ENCODE results near the gene ASGR1. TPM values are rescaled to one million over a fixed set of nuclear protein-coding genes. Genes with fewer than 3 reads are reported as not detected.
A peak's percentile ranks its signal among the peaks of the same experiment; 100 is the strongest.

Gene ASGR1
- total RNA-seq, 1 donor: 4.6 TPM

DNA sequence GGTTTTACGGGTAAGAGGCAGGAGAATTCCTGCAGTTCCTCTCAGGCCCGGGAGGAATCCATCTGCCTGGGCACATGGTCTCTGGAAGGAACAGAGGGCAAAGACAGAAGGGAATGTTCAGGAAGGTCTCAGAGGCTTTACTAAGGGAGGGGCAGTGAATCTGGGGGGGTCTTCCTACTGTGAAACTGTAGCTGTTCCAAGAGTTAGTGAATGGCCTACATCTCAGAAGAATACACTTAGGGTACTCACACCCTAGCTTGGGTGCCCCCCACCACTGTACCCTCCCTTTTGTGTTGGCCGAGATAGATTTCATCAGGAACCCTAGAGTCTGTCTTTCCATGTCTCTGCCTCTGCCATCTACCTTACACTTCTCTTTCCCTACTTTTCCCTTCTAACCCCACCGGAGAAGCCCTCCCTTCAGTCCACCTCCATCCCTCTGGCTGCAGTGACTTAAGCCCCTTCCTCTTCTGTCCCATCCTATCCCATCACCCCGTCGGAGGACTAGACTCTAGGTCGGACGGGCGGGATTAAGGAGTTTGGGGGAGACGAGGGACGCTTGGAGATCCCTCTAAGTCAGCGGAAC lies 40.1 kb upstream of the ASGR1 start:
- H3K4me3 ChIP-seq (ENCODE audit: low read length): peak overlapping the region; percentile 80
- H3K9me3 ChIP-seq (ENCODE audit: low read depth, low read length): no peaks in the 10 kb centered on the region
- H3K4me1 ChIP-seq (ENCODE audit: insufficient read depth, low read length): peaks cover 60% of the 10 kb centered on the region
- H3K27me3 ChIP-seq (ENCODE audit: insufficient read depth, low read length): no peaks in the 10 kb centered on the region

DNA sequence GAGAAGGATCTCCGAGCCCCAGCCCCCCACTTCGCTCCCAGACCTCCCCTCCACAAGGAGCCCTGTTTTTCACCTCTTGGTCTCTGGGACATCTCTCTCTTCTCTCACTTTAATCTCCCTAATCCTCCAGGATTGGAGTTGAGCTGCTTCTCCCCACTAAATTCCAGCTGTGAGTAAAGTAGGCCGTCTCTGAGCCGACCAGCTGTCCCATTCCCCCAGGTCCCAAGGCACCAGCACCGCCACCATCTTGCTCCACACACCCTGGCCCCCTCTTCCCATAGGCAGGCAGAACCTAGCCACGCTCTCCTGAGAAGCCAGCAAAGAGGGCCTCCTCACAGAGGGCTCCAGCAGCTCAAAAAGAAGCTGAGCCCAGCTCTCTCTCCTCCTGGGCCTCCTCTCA lies 39.6 kb upstream of the ASGR1 start:
- Histone ChIP-seq H3K4me1 (ENCODE audit: insufficient read depth, low read length) (peaks cover 65% of the 10 kb centered on the region), H3K9me3 (ENCODE audit: low read depth, low read length) (no peaks in the 10 kb centered on the region), H3K4me3 (ENCODE audit: low read length) (no peak overlapping the region), H3K27me3 (ENCODE audit: insufficient read depth, low read length) (no peaks in the 10 kb centered on the region)

DNA sequence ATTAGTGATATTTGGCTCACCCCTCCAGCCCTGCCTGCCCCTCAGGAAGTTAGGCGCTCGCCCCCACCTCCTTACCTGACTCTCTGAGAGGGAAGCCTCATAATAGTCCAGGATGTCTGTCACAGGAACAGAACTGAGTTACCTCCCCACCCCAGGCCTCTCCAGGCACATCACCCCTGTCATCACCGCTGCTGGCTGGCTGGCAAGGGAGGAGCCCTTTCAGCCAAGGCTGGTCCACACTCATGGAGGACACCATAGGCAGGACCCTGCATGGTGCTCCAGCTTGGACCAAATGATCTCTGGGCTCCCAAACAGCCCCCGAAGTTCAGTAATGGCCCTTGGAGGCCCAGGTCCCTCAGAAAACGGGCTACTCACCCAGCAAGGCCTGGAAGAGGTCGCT lies 39.0 kb upstream of the ASGR1 start:
- H3K4me3 ChIP-seq (ENCODE audit: low read length): no peak overlapping the region
- no peaks in the 10 kb centered on the region for H3K9me3 ChIP-seq (ENCODE audit: low read depth, low read length)
- peaks cover 70% of the 10 kb centered on the region for H3K4me1 ChIP-seq (ENCODE audit: insufficient read depth, low read length)
- H3K27me3 ChIP-seq (ENCODE audit: insufficient read depth, low read length): no peaks in the 10 kb centered on the region

DNA sequence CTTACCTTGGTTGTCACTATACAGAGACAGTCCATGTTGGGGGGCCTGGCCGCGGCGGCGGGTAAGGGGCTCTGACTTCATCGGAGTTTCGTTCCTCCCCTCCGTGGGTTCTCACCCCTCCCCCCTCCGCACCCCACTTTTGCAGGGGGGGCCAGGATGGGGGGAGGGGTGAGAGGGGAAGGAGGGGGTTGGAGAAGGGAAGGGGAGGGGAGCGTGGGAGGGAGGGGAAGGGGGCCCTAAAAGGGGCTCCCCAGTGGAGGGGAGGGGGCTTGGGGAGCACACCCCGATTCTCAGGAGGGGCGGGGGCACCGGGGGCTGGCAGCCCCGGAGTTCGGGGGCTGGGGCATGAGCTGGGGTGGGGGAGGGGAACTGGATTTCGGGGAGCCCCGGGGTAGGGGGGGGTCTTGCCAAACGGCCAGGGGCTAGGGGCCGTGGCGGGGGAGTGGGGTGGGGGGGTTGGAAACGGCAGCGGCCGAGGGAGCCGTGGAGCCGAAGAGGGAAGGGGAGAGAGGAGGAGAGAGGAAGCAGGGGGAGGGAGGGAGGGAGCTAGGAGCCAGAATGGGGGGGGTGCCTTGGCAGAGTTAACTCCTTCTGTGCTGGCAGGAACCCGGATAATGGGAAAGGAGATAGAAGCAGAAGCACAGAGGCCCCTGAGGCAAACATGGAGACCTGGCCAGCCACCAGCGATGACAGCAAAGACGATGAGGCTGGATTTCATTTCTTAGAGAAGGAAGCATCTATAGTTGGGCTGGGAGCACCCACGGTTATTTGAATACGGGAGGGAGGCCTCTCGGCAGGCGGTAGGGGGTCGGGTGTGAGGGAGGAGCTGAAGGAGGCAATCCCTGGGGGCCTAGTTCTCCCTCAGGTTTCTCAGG lies 38.2 kb upstream of the ASGR1 start:
- Histone ChIP-seq H3K27me3 (ENCODE audit: insufficient read depth, low read length) (no peaks in the 10 kb centered on the region), H3K4me1 (ENCODE audit: insufficient read depth, low read length) (peaks cover 70% of the 10 kb centered on the region), H3K4me3 (ENCODE audit: low read length) (peak overlapping the region; percentile 24), H3K9me3 (ENCODE audit: low read depth, low read length) (no peaks in the 10 kb centered on the region)

DNA sequence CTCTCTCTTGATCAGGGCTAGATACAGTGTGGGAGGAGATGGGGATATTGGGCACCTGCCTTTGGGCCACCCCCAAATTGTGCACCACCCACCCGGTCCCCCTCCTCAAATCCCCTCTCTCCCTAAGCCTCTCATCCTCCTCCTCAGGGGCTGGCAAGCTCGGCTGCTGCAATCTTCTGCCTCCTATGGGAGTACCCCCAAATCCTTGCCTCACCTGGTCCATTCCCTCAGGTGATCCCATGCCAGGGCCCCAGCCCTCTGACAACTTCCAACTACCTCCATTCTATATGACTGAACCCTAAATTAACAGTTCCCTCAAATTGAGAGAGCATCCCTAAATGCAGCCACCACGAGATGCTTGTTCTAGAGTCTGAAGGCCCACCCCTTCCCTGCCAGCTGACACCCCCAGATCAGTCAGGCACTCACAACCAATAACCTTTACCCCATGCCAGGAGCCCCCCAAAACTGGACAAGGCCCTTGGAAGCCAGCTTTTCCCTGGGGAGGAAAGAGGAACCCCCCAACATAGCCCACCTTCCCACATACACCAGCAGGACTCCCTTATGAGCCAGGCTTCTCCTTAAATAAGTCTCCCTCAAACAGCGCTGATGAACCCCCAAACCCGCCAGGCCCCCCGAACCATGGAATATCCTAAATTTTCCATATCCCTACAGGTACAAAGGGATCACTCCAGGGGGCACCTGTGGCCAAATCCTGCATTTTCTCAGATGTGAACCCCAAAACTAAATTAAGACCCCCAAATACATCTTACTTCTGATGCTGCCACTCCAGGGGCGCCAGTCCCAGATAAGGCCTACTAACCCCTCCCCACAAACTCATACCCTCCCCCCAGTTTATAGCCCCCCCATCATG lies 37.3 kb upstream of the ASGR1 start:
- Histone ChIP-seq H3K9me3 (ENCODE audit: low read depth, low read length) (no peaks in the 10 kb centered on the region), H3K27me3 (ENCODE audit: insufficient read depth, low read length) (no peaks in the 10 kb centered on the region), H3K4me3 (ENCODE audit: low read length) (peak overlapping the region; percentile 8), H3K4me1 (ENCODE audit: insufficient read depth, low read length) (peaks cover 70% of the 10 kb centered on the region)

DNA sequence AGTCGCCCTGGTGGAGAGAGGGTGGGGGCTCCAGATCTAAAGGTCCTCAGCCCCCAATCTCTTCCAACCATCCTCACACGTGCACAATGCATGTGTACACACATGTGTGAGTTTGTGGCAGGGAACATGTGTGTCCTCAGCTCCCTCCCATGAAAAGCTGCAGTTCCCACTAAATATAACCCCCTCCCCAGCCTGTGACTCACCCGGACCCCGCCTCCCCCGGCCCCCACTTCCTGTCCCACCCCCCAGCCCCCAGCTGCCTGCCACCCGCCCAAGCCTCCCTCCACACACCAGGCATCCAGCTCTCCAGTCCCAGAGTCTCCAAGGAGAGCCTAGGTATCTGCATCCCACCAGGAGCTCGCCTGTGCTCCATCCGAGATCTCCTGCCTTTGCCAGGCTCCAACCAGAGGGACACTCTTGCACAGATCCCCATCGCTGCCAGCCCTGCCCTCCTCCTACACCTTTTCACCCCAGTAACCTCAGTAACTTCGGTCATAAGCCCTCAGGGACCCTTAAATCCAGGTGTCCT lies 36.5 kb upstream of the ASGR1 start:
- no peaks in the 10 kb centered on the region for H3K9me3 ChIP-seq (ENCODE audit: low read depth, low read length)
- H3K4me1 ChIP-seq (ENCODE audit: insufficient read depth, low read length): peaks cover 64% of the 10 kb centered on the region
- H3K4me3 ChIP-seq (ENCODE audit: low read length): no peak overlapping the region
- no peaks in the 10 kb centered on the region for H3K27me3 ChIP-seq (ENCODE audit: insufficient read depth, low read length)

DNA sequence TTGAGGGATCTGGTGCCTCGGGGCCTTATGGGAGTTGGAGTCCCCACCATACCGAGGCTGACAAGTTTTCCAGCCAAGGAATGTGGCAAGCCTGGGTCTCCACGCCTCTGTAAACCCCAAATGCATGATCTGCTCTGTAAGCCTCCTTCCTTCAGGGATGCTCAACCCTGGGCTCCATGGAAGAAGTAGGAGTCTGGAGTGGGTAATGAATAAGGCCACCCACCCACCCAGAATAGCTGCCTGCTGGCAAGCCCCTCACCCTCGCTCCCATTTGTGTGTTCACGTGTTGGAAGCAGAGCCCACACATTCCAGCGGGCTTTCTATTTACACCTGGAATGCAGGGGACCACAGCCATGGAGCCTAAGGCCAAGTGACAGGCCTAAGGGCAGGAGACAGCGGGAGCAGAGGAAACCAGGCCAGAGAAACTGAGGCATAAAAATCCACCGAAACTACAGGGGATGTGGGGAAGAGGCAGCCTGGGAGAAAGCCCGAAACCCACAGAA lies 36.0 kb upstream of the ASGR1 start:
- Histone ChIP-seq H3K4me3 (ENCODE audit: low read length) (no peak overlapping the region), H3K4me1 (ENCODE audit: insufficient read depth, low read length) (peaks cover 59% of the 10 kb centered on the region), H3K9me3 (ENCODE audit: low read depth, low read length) (no peaks in the 10 kb centered on the region), H3K27me3 (ENCODE audit: insufficient read depth, low read length) (no peaks in the 10 kb centered on the region)

DNA sequence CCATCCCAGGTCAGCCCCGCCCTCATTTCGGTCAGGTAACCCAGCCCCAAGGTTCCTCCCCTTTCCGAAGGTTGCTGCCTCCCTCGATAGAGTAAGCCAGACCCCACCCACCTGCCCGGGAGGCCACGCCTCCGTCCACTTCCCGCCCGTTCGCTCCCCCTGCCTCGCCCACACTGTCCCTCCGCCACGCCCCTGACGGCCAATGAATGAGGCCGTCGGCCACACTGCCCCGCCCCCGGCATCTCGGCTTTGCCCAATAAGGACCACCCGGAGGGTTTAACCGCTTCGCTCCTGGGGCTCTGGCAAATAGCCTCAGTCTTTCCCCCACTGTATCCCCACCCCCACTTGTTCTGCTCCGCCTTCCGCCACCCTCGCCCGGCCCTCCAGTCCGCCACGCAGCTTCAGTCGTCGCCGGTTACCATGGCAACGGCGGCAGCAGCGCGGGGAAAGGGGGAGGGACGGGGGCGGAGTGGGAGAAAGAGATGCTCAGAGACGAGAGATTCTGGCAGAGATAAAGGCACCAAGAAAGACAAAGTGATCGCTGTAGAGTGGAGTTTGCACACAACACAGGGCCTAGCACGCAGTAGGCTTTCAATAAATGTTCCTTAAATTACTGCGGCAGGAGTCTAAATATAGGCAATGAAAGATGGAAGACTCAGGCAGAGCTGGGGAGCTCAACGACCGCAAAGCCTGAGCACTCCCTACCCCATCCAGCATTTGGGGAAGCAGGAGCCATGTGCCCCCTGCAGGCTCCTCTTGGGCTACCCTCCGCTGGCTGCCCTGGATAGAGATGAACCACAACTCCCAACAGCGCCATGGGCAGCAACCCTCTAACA lies 35.3 kb upstream of the ASGR1 start:
- no peaks in the 10 kb centered on the region for H3K9me3 ChIP-seq (ENCODE audit: low read depth, low read length)
- peaks cover 55% of the 10 kb centered on the region for H3K4me1 ChIP-seq (ENCODE audit: insufficient read depth, low read length)
- peak overlapping the region; percentile 36 for H3K4me3 ChIP-seq (ENCODE audit: low read length)
- no peaks in the 10 kb centered on the region for H3K27me3 ChIP-seq (ENCODE audit: insufficient read depth, low read length)

DNA sequence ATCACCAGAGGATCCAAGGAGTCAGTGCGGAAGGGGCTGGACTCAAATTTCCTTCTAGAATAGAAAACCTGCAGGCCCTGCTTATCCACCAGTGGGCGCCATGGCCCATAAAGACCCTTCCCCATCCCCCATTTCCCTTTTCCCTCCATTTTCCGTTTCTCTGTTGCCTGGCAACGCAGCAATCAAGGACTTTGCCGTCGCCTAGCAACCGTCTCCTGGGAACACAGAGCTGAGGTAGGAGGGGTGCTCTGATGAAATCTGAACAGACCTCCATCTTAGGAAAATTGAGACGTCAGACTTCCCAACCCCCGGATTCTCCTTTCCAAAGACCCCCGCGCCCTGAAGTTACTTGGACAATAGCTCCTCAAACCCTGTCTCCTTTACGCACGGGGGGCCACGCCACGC lies 34.7 kb upstream of the ASGR1 start:
- Histone ChIP-seq H3K9me3 (ENCODE audit: low read depth, low read length) (no peaks in the 10 kb centered on the region), H3K4me1 (ENCODE audit: insufficient read depth, low read length) (peaks cover 49% of the 10 kb centered on the region), H3K4me3 (ENCODE audit: low read length) (peak overlapping the region; percentile 36), H3K27me3 (ENCODE audit: insufficient read depth, low read length) (no peaks in the 10 kb centered on the region)

DNA sequence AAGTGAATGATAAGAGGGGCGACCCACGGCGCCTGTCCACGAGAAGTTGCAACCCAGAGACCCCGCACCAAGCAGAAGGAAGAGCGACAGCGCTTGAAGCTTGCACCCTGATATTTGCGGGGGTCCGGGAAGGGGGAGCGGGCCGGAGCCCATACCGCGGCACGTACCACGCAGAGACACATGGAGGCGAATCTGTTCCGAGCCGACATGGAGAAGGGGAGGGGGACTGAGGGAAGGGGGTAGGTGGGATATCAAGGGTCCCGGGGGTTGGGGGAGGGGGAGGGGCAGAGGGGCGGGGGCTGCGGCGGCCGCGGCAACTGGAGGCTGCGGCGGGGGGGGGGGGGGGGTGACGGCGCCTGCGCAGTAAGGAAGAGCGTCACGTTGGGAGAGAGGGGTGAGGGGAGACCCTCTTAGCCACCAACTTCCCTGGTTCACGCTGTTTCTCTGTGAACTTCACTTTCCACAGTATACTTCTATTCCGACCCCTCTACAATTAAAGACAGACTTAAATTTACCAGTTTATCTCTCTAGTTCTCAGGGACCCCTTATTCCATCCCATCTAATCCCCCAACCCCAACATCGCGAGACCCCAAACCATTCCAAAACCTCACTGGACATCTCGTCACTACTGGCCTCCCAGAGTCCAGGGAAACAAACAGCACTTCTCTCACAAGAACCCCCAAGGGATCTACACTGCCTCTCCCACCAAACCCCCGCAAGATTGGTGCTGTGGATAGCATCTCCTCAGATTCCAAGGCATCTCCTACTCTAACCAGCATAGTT lies 32.5 kb upstream of the ASGR1 start:
- H3K4me3 ChIP-seq (ENCODE audit: low read length): no peak overlapping the region
- H3K27me3 ChIP-seq (ENCODE audit: insufficient read depth, low read length): no peaks in the 10 kb centered on the region
- H3K9me3 ChIP-seq (ENCODE audit: low read depth, low read length): no peaks in the 10 kb centered on the region
- peaks cover 32% of the 10 kb centered on the region for H3K4me1 ChIP-seq (ENCODE audit: insufficient read depth, low read length)

DNA sequence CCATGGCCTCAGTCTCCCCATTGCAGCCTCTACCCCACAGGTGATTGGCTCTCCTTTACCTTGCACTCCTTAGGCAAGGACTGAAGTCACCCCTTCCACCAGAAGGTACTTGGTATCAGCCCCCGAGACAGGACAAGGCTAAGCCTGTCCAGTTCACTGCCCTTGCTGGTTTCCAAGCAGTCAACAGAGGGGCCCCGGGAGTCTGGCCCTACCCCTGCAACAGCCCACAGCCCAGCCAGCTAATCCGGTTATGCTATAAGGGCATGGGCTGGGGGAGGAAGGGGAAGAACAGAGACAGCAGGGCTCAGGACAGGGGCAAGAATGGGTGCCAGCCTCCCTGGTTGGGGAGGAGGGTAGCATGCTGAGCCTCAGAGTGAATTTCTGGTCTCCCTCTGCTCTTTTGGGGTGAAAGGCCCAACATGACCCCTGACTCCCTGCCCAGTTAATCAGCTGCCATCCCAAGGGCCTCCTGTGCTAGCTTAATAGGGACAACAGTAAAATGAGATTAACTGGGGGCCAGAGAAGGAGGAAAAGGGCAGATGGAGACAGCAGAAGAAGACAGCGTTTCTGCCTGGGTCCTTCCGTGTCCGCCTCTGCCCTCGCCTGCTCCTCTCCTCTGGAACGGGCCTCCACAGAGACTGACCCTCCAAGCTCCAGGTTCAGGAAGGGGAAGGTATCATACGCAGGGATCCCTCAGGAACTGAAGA lies 29.7 kb upstream of the ASGR1 start:
- no peaks in the 10 kb centered on the region for H3K9me3 ChIP-seq (ENCODE audit: low read depth, low read length)
- no peaks in the 10 kb centered on the region for H3K27me3 ChIP-seq (ENCODE audit: insufficient read depth, low read length)
- peaks cover 26% of the 10 kb centered on the region for H3K4me1 ChIP-seq (ENCODE audit: insufficient read depth, low read length)
- H3K4me3 ChIP-seq (ENCODE audit: low read length): no peak overlapping the region

DNA sequence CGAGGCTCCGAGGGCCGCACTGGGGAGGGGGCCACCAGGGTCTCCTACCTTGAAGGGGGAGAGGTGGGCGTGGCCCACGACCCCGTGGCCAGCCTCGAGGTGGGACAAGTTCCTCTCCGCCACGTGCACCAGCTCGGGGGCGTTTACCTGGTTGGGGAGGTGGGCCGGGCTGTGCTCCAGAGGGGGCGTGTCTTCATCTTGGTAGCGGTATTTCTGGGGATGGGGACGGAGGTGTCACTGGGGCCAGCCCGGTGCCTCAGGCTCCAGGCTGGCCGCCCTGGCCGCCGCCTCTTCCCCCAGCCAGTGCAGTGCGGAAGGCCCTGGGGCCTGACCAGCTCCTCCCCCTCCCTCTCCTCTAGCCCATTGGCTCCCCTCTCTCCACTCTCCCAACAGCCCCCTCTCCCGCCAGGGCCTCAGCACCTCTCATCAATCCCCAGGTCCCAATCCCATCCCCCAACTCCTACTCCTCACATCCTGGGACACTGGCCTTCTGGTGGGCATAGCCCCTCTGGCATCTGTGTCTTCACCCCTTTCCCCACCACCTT lies 28.9 kb upstream of the ASGR1 start:
- H3K4me3 ChIP-seq (ENCODE audit: low read length): no peak overlapping the region
- H3K4me1 ChIP-seq (ENCODE audit: insufficient read depth, low read length): peaks cover 21% of the 10 kb centered on the region
- no peaks in the 10 kb centered on the region for H3K9me3 ChIP-seq (ENCODE audit: low read depth, low read length)
- no peaks in the 10 kb centered on the region for H3K27me3 ChIP-seq (ENCODE audit: insufficient read depth, low read length)
